Sigmoid colon (tissue), 7 donors: ENCODE results near the gene ICOS. TPM values are rescaled to one million over a fixed set of nuclear protein-coding genes. Genes with fewer than 3 reads are reported as not detected.

Experiments
- DNase-seq: peaks from one replicate; pipeline ENCODE4 v3.0.0-alpha.2; 2019
- H3K27ac ChIP-seq, 4 donors: fragments of 200-600 bp; sonication (generic); one replicate each; pipeline ENCODE4 v1.5.1; 2016 to 2019; ENCODE audit warnings: mild to moderate bottlenecking in 1 of 4
- H3K27me3 ChIP-seq, 3 donors: fragments of 200-600 bp; sonication (generic); one replicate each; pipeline ENCODE4 v1.5.1; 2019; ENCODE audit warnings: mild to moderate bottlenecking in 1 of 3
- H3K36me3 ChIP-seq, 4 donors: fragments of 200-600 bp; sonication (generic); one replicate each; pipeline ENCODE4 v1.5.1; 2016 to 2019
- H3K4me1 ChIP-seq, 4 donors: fragments of 200-600 bp; sonication (generic); one replicate each; pipeline ENCODE4 v1.5.1; 2017 to 2019
- H3K4me3 ChIP-seq, 4 donors: fragments of 200-600 bp; sonication (generic); one replicate each; pipeline ENCODE4 v1.5.1; 2017 to 2019; ENCODE audit warnings: mild to moderate bottlenecking in 2 of 4, moderate library complexity in 1 of 4
- H3K9me3 ChIP-seq, 4 donors: fragments of 200-600 bp in 3 of 4; sonication (generic) in 3 of 4; one replicate each; pipeline versions ENCODE4 v1.5.1 to v1.6.1; 2013 to 2019
- EP300 ChIP-seq, 4 donors: sonication (generic); formaldehyde crosslinking; IDR thresholded peaks; one replicate each; pipeline ENCODE4 v1.6.1; 2017; ENCODE audit warnings: antibody characterized with exemption in 4 of 4
- POLR2A ChIP-seq, 2 donors: fragments of 450-650 bp; IDR thresholded peaks; one replicate each; pipeline ENCODE4 v1.6.1; 2016; ENCODE audit warnings: antibody characterized with exemption in 2 of 2, mild to moderate bottlenecking in 2 of 2, moderate library complexity in 2 of 2
- POLR2AphosphoS5 ChIP-seq, 4 donors: sonication (generic); formaldehyde crosslinking; IDR thresholded peaks; one replicate each; pipeline ENCODE4 v1.6.1; 2017; ENCODE audit warnings: antibody characterized with exemption in 4 of 4
- WGBS, 2 donors: extraction: QIAGEN DNeasy Blood & Tissue Kit; methylation state at CpG; one replicate each; pipeline ENCODE4 v1.1.7; 2013; 5-methylcytosine and 5-hydroxymethylcytosine counted together
- intact Hi-C: fragments of 100-400 bp; cut with DNase I; formaldehyde crosslinking; loops from one replicate; pipeline ENCODE4 v1.15.1; 2023
- polyA plus RNA-seq, 3 donors: library from polyadenylated mRNA; stranded (reverse); fragments of 200-250 nt; gene quantifications; one replicate each; pipeline ENCODE4 v1.2.3, GENCODE V29; 2013
- total RNA-seq, 4 donors: library from RNA; depleted of rRNA; stranded (reverse); fragments of >200 nt; gene quantifications; one replicate each; pipeline ENCODE4 v1.1.0, GENCODE V29; 2016
- TF ChIP-seq, protein P1 (sequence below), 4 experiments: fragments of 450-650 bp in 3 of 4; fragments of 200-600 bp in 1 of 4; IDR thresholded peaks; one replicate each; pipeline ENCODE4 v1.5.1; 2016 to 2019; ENCODE audit warnings: antibody characterized with exemption in 4 of 4, mild to moderate bottlenecking in 3 of 4, moderate library complexity in 2 of 4
- donor health status: healthy with polysubstance abuse.
- donor health status: Bipolar disorder and iron deficiency.
- donor health status: healthy.

ICOS gene
- total and polyA plus RNA-seq, 7 donors = 0.27 to 6.4 TPM; not detected in 5

DNA sequence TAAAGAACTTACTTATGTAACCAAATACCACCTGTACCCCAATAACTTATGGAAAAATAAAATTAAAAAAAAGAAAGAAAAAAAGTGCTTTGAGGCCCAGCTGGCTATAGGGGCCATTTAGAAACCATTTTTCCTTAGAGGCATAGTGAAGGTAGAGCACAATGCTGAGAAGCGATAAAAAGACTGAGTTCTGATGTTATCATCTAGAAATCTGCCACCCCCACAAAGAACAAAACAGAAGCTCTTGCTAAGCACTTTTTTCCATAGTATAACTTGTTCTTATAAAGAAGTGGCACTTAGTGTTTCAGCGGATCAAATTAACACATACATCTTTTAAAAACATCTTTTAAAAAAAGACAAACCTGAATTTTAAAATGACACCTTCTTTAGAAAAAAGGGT lies 51.4 kb downstream of the ICOS start:
- Histone ChIP-seq H3K4me1 (peaks cover 0 to 6% (median 0%) of the 10 kb centered on the region in 4 donors), H3K9me3 (no peaks in the 10 kb centered on the region), H3K27ac (no peak overlapping the region), H3K36me3 (no peaks in the 10 kb centered on the region), H3K4me3 (no peak overlapping the region), H3K27me3 (no peaks in the 10 kb centered on the region)
- no peak for DNase-seq
- no peak for TF ChIP-seq EP300 (IDR thresholded peaks at IDR 0.05)
- TF ChIP-seq POLR2AphosphoS5 (IDR thresholded peaks at IDR 0.05) = no peak
- TF ChIP-seq, protein P1, sequence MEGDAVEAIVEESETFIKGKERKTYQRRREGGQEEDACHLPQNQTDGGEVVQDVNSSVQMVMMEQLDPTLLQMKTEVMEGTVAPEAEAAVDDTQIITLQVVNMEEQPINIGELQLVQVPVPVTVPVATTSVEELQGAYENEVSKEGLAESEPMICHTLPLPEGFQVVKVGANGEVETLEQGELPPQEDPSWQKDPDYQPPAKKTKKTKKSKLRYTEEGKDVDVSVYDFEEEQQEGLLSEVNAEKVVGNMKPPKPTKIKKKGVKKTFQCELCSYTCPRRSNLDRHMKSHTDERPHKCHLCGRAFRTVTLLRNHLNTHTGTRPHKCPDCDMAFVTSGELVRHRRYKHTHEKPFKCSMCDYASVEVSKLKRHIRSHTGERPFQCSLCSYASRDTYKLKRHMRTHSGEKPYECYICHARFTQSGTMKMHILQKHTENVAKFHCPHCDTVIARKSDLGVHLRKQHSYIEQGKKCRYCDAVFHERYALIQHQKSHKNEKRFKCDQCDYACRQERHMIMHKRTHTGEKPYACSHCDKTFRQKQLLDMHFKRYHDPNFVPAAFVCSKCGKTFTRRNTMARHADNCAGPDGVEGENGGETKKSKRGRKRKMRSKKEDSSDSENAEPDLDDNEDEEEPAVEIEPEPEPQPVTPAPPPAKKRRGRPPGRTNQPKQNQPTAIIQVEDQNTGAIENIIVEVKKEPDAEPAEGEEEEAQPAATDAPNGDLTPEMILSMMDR (IDR thresholded peaks at IDR 0.05) = no peak
- TF ChIP-seq POLR2A (IDR thresholded peaks at IDR 0.05) = no peak
- intact Hi-C loops = no loop called here
- 76 to 97% methylated on average over 2 of the region's 2 CpGs for WGBS, 2 donors

DNA sequence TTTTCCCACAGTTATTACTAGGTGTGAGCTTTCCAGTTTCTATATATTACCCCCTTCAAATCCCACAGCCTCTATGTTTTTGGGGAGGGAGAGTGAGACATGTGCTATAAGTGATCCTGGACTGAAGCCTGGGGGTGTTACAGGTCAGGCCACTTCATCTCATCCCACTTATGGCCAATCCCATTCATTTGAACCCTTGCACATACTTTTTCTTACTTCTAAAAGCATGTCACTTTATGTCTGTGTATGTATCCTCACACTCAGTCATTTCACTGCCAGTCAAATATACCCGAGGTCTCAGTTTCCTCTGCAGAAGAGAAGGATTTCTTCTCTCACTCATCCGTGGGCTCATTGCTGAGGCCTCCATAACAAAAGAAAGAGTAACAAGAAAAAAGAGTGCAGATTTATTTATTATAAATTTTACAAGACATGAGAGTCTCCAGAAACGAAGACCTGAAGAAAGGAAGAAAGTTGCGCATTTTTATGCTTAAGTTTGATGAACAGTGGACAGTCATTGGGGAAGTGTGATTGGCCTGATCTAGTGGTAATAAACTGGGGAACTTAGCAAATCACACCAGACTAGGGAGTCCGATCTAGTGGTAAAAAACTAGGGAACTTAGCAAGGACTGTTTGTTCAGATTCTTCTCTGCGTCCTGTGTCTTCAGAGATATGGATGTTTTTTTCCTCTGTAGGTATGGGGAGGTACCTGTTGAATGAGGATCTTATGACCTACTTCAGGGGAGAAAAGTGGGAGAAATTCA lies 52.1 kb downstream of the ICOS start:
- H3K27ac ChIP-seq = no peak overlapping the region
- H3K9me3 ChIP-seq = no peaks in the 10 kb centered on the region
- H3K4me1 ChIP-seq = no peaks in the 10 kb centered on the region
- intact Hi-C loops = no loop called here
- 84 to 89% methylated on average over 6 of the region's 6 CpGs for WGBS, 2 donors
- H3K27me3 ChIP-seq = no peaks in the 10 kb centered on the region
- H3K36me3 ChIP-seq = no peaks in the 10 kb centered on the region
- no peak for DNase-seq
- TF ChIP-seq POLR2A (IDR thresholded peaks at IDR 0.05) (no peak), POLR2AphosphoS5 (IDR thresholded peaks at IDR 0.05) (no peak)
- TF ChIP-seq, protein P1 (IDR thresholded peaks at IDR 0.05) = no peak
- no peak overlapping the region for H3K4me3 ChIP-seq

DNA sequence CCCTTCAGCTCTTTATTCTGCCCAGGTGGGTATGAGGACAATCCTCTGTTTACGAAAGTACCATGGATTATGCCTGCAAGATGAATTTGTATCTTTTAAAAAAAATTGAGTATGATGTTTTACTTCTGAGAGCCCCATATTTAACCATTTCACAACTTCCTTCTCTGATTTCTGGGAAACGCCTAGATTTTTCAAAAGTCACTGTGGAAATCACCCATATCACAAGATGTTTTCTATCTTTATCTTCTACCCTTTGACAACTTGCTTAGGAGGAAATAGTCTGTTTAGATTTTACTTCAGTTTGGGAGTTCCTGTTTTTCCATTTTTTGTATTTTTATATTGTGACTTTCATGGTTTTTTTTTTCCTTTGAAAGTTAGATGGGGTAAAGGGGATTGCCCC lies 53.0 kb downstream of the ICOS start:
- Histone ChIP-seq H3K27ac (no peak overlapping the region), H3K36me3 (no peaks in the 10 kb centered on the region), H3K9me3 (no peaks in the 10 kb centered on the region), H3K4me1 (no peaks in the 10 kb centered on the region), H3K4me3 (no peak overlapping the region), H3K27me3 (no peaks in the 10 kb centered on the region)
- no peak for DNase-seq
- WGBS, 2 donors = 67 to 87% methylated on average over 2 of the region's 2 CpGs
- intact Hi-C loops = no loop called here
- TF ChIP-seq POLR2A (IDR thresholded peaks at IDR 0.05) (no peak), EP300 (IDR thresholded peaks at IDR 0.05) (no peak)

DNA sequence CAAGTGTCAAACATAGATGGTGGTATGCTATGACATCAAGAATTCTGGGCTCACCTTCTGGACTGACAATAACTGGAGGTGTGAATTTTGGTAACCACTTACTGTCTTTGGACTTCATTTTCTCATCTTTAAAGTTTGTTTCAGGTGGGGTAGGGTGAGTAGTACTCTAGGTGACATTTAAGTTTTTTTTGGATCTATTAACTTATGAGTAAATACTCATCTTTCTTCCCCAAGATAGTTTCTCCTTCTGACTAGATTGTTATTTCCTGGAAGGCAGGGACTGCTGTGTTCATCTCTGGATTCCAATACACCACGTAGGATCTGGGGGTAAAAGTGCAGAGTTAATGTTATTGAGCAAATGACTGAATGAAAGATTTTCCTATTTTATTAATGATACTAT lies 55.9 kb downstream of the ICOS start:
- Histone ChIP-seq H3K36me3 (no peaks in the 10 kb centered on the region), H3K27ac (no peak overlapping the region), H3K9me3 (no peaks in the 10 kb centered on the region), H3K4me3 (no peak overlapping the region), H3K27me3 (no peaks in the 10 kb centered on the region), H3K4me1 (no peaks in the 10 kb centered on the region)
- TF ChIP-seq, protein P1 (IDR thresholded peaks at IDR 0.05) = no peak
- TF ChIP-seq EP300 (IDR thresholded peaks at IDR 0.05) = no peak
- TF ChIP-seq POLR2A (IDR thresholded peaks at IDR 0.05) = no peak
- no peak for TF ChIP-seq POLR2AphosphoS5 (IDR thresholded peaks at IDR 0.05)
- intact Hi-C loops = no loop called here
- DNase-seq = no peak
- WGBS, 2 donors = 63 to 68% methylated on average over 1 of the region's 1 CpG

DNA sequence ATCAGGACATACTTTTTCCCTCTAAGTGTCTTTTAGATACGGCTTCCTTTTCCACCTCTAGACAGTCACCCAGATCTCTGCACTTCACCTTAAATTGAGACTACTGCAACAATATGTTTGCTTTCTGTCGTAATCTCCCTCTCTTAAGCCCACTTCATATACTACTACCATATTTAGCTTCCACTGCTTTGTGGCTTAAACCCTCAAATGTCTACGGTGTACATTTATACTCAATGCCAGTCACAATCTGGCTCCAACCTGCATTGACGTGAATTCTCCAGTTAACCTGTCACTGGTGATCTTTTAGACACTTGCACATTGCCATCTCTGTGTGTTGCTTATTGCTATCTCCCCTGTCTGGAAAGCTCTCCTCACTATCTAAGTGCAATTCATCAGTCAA lies 56.4 kb downstream of the ICOS start:
- intact Hi-C loops = no loop called here
- Histone ChIP-seq H3K27ac (no peak overlapping the region), H3K9me3 (no peaks in the 10 kb centered on the region)

More for the DNA sequence above, 56.4 kb downstream of the ICOS start:
- H3K36me3 ChIP-seq = no peaks in the 10 kb centered on the region
- no peak overlapping the region for H3K4me3 ChIP-seq
- WGBS, 2 donors = 87% methylated on average over 4 of the region's 4 CpGs
- no peak for DNase-seq
- no peaks in the 10 kb centered on the region for H3K27me3 ChIP-seq
- no peaks in the 10 kb centered on the region for H3K4me1 ChIP-seq
- TF ChIP-seq, protein P1 (IDR thresholded peaks at IDR 0.05) = no peak
- no peak for TF ChIP-seq EP300 (IDR thresholded peaks at IDR 0.05)
- TF ChIP-seq POLR2A (IDR thresholded peaks at IDR 0.05) = no peak
- TF ChIP-seq POLR2AphosphoS5 (IDR thresholded peaks at IDR 0.05) = no peak
